ENCODE measurements around the gene FKRP. TPM values are rescaled to one million over a fixed set of nuclear protein-coding genes. Genes with fewer than 3 reads are reported as not detected.

Gene FKRP
- total RNA-seq, 1 donor from 2014 or later: 27.8 TPM

- no peak overlapping the region for H3K4me3 ChIP-seq (ENCODE audit: low read depth, low read length)
- DNase-seq (ENCODE audit: low read depth): no peak
- TF ChIP-seq, protein P1, sequence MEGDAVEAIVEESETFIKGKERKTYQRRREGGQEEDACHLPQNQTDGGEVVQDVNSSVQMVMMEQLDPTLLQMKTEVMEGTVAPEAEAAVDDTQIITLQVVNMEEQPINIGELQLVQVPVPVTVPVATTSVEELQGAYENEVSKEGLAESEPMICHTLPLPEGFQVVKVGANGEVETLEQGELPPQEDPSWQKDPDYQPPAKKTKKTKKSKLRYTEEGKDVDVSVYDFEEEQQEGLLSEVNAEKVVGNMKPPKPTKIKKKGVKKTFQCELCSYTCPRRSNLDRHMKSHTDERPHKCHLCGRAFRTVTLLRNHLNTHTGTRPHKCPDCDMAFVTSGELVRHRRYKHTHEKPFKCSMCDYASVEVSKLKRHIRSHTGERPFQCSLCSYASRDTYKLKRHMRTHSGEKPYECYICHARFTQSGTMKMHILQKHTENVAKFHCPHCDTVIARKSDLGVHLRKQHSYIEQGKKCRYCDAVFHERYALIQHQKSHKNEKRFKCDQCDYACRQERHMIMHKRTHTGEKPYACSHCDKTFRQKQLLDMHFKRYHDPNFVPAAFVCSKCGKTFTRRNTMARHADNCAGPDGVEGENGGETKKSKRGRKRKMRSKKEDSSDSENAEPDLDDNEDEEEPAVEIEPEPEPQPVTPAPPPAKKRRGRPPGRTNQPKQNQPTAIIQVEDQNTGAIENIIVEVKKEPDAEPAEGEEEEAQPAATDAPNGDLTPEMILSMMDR (conservative IDR thresholded peaks at IDR 0.05; ENCODE audit: low read depth, low read length): peak; percentile 88
Measured at GRCh38 chr19:46748325-46749109, 2.7 kb downstream of the FKRP start.

GRCh38 chr19:46753420-46754155 is 7.7 kb downstream of the FKRP start:
- TF ChIP-seq, protein P1 (conservative IDR thresholded peaks at IDR 0.05; ENCODE audit: low read depth, low read length): peak; percentile 57
- H3K4me3 ChIP-seq (ENCODE audit: low read depth, low read length): no peak overlapping the region
- no peak for DNase-seq (ENCODE audit: low read depth)

DNA sequence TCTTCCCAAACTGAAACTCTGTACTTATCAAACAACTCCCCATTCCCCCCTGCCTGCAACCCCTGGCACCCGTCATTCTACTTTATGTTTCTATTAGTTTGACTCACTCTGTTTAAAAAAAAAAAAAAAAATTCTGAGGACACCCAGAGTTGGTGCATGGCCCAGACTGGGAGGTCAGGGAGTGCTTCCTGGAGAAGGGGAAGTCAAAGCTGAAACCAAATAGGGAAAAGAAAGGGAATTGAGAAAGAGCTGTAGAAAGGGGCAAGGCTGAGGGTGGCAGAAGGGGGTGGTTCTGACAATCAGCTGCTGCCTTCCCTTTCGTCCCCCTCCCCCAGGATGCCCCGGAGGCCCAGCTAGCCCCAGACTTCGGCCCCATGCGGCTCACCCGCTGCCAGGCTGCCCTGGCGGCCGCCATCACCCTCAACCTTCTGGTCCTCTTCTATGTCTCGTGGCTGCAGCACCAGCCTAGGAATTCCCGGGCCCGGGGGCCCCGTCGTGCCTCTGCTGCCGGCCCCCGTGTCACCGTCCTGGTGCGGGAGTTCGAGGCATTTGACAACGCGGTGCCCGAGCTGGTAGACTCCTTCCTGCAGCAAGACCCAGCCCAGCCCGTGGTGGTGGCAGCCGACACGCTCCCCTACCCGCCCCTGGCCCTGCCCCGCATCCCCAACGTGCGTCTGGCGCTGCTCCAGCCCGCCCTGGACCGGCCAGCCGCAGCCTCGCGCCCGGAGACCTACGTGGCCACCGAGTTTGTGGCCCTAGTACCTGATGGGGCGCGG is 9.4 kb downstream of the FKRP start:
- H3K4me3 ChIP-seq (ENCODE audit: low read depth, low read length): no peak overlapping the region
- DNase-seq (ENCODE audit: low read depth): no peak

GRCh38 chr19:46755853-46756543 is 10.1 kb downstream of the FKRP start:
- TF ChIP-seq, protein P1 (conservative IDR thresholded peaks at IDR 0.05; ENCODE audit: low read depth, low read length): no peak
- no peak overlapping the region for H3K4me3 ChIP-seq (ENCODE audit: low read depth, low read length)
- DNase-seq (ENCODE audit: low read depth): no peak

More for the DNA sequence above, 9.4 kb downstream of the FKRP start:
- TF ChIP-seq, protein P1 (conservative IDR thresholded peaks at IDR 0.05; ENCODE audit: low read depth, low read length): no peak

DNA sequence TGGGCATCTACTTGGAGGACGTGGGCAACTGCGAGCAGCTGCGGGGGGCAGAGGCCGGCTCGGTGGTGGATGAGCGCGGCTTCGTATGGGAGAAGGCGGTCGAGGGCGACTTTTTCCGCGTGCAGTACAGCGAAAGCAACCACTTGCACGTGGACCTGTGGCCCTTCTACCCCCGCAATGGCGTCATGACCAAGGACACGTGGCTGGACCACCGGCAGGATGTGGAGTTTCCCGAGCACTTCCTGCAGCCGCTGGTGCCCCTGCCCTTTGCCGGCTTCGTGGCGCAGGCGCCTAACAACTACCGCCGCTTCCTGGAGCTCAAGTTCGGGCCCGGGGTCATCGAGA is 10.7 kb downstream of the FKRP start:
- DNase-seq (ENCODE audit: low read depth): no peak
- TF ChIP-seq, protein P1 (conservative IDR thresholded peaks at IDR 0.05; ENCODE audit: low read depth, low read length): no peak
- H3K4me3 ChIP-seq (ENCODE audit: low read depth, low read length): no peak overlapping the region

DNA sequence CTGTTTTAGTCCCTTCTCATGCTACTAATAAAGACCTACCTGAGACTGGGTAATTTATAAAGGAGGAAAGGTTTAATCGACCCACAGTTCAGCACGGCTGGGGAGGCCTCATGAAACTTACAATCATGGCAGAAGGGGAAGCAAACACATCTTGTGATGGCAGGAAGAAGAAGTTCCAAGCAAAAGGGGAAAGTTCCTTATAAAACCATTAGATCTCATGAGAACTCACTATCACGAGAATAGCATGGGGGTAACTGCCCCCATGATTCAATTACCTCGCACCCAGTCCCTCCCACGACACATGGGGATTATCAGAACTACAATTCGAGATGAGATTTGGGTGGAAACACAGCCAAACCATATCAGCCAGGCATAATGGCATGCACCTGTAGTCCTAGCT is 13.3 kb downstream of the FKRP start:
- DNase-seq (ENCODE audit: low read depth): no peak
- TF ChIP-seq, protein P1 (conservative IDR thresholded peaks at IDR 0.05; ENCODE audit: low read depth, low read length): no peak
- no peak overlapping the region for H3K4me3 ChIP-seq (ENCODE audit: low read depth, low read length)

Data from epithelial cell of proximal tubule (primary cell).